Measurements from ENCODE around the gene IL9.

The IL9 gene

DNA sequence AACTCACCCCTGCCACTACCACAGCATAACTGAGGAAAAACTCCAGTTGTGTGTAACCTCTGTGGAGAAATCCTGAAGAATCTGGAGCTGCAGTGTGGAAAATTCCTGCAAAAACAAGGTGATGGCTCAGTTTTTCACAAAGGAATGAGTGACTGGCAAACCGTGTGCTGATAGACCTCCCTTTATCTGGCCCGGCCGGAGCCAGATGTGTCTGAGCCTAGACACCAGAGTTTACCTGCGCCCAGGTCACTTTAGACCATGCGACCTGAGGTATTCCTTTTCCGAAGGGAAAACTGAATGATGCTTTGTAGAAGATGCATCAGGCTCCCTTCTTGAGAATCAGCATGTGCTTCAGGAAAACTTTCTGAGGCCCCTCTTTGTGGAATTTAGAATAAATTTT is 45.0 kb downstream of the IL9 start:
- TF ChIP-seq, protein P1, sequence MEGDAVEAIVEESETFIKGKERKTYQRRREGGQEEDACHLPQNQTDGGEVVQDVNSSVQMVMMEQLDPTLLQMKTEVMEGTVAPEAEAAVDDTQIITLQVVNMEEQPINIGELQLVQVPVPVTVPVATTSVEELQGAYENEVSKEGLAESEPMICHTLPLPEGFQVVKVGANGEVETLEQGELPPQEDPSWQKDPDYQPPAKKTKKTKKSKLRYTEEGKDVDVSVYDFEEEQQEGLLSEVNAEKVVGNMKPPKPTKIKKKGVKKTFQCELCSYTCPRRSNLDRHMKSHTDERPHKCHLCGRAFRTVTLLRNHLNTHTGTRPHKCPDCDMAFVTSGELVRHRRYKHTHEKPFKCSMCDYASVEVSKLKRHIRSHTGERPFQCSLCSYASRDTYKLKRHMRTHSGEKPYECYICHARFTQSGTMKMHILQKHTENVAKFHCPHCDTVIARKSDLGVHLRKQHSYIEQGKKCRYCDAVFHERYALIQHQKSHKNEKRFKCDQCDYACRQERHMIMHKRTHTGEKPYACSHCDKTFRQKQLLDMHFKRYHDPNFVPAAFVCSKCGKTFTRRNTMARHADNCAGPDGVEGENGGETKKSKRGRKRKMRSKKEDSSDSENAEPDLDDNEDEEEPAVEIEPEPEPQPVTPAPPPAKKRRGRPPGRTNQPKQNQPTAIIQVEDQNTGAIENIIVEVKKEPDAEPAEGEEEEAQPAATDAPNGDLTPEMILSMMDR (IDR thresholded peaks at IDR 0.05; ENCODE audit: low read depth, low read length) = no peak
- H3K27ac ChIP-seq = no peak overlapping the region

GRCh38 chr5:135850231-135850630 is 45.4 kb downstream of the IL9 start:
- DNase-seq = no peak
- Histone ChIP-seq H3K27me3 (ENCODE audit: insufficient read depth, low read depth, severe bottlenecking) (peaks cover 50% of the 10 kb centered on the region), H3K9me3 (ENCODE audit: severe bottlenecking) (no peaks in the 10 kb centered on the region), H3K27ac (no peak overlapping the region), H3K36me3 (no peaks in the 10 kb centered on the region), H3K4me3 (ENCODE audit: low read depth, low read length) (no peak overlapping the region)
- TF ChIP-seq, protein P1 (IDR thresholded peaks at IDR 0.05; ENCODE audit: low read depth, low read length) = no peak

More for the DNA sequence above, 45.0 kb downstream of the IL9 start:
- DNase-seq = no peak
- Histone ChIP-seq H3K9me3 (ENCODE audit: severe bottlenecking) (no peaks in the 10 kb centered on the region), H3K36me3 (no peaks in the 10 kb centered on the region), H3K27me3 (ENCODE audit: insufficient read depth, low read depth, severe bottlenecking) (peaks cover 54% of the 10 kb centered on the region), H3K4me3 (ENCODE audit: low read depth, low read length) (no peak overlapping the region)

GRCh38 chr5:135847976-135848375 is 47.7 kb downstream of the IL9 start:
- TF ChIP-seq, protein P1 (IDR thresholded peaks at IDR 0.05; ENCODE audit: low read depth, low read length) = no peak
- Histone ChIP-seq H3K36me3 (no peaks in the 10 kb centered on the region), H3K4me3 (ENCODE audit: low read depth, low read length) (no peak overlapping the region), H3K27ac (no peak overlapping the region), H3K27me3 (ENCODE audit: insufficient read depth, low read depth, severe bottlenecking) (peaks cover 49% of the 10 kb centered on the region), H3K9me3 (ENCODE audit: severe bottlenecking) (no peaks in the 10 kb centered on the region)
- no peak for DNase-seq

DNA sequence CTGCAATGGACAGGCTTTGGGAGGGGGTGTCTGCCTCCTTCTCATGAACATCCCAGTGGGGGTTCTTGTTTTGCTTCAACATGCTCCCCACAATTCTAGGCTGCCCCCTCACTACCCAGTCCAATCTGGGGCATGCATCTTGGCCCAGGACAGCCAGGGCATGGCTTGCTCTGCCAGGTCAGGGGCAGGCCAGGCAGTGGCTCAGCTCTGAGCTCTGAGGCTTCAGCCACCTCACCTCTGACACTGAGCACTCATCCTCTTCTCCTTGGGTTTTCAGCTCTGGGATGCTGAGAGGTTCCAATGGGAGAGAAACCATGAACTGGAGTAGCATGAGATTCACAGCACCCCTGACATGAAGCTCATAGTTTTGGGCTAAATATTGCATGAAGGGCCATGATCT is 49.3 kb downstream of the IL9 start:
- Histone ChIP-seq H3K4me3 (ENCODE audit: low read depth, low read length) (no peak overlapping the region), H3K27ac (no peak overlapping the region), H3K36me3 (no peaks in the 10 kb centered on the region), H3K27me3 (ENCODE audit: insufficient read depth, low read depth, severe bottlenecking) (peaks cover 38% of the 10 kb centered on the region), H3K9me3 (ENCODE audit: severe bottlenecking) (no peaks in the 10 kb centered on the region)
- DNase-seq = no peak
- TF ChIP-seq, protein P1 (IDR thresholded peaks at IDR 0.05; ENCODE audit: low read depth, low read length) = no peak

GRCh38 chr5:135843571-135844337 is 51.9 kb downstream of the IL9 start:
- no peak for DNase-seq
- TF ChIP-seq, protein P1 (IDR thresholded peaks at IDR 0.05; ENCODE audit: low read depth, low read length) = no peak
- Histone ChIP-seq H3K27me3 (ENCODE audit: insufficient read depth, low read depth, severe bottlenecking) (peaks cover 29% of the 10 kb centered on the region), H3K27ac (no peak overlapping the region), H3K36me3 (no peaks in the 10 kb centered on the region), H3K4me3 (ENCODE audit: low read depth, low read length) (no peak overlapping the region), H3K9me3 (ENCODE audit: severe bottlenecking) (peaks cover 1% of the 10 kb centered on the region)

DNA sequence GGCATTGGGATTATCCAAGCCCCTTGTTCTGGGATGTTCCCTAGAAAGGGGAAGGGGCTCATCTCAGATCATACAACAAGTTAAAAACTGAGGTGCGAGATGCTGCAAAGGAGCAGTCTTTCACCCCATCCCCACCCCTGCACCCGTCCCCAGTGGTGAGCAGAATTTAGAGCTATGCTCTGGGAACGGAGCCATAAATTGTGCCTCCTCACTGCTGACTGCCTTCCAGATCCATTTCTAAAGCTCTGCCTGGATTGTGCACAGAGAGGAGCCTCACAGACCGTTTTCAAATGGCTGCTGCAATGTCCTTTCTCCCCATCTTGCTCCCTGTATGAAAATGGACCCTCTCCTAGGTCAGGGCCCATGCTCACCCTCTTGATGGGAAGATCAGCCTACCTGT is 52.9 kb downstream of the IL9 start:
- DNase-seq = no peak
- no peak overlapping the region for H3K4me3 ChIP-seq (ENCODE audit: low read depth, low read length)
- H3K27me3 ChIP-seq (ENCODE audit: insufficient read depth, low read depth, severe bottlenecking) = peaks cover 28% of the 10 kb centered on the region
- peaks cover 6% of the 10 kb centered on the region for H3K9me3 ChIP-seq (ENCODE audit: severe bottlenecking)
- TF ChIP-seq, protein P1 (IDR thresholded peaks at IDR 0.05; ENCODE audit: low read depth, low read length) = no peak
- no peak overlapping the region for H3K27ac ChIP-seq
- no peaks in the 10 kb centered on the region for H3K36me3 ChIP-seq

Measured in WERI-Rb-1 (cell line).